Uterus (tissue), 2 donors: ENCODE measurements around the gene LACC1.

Experiments used
- POLR2A ChIP-seq, 2 donors: fragments of 450-650 bp; IDR thresholded peaks; one replicate each; pipeline ENCODE4 v1.6.1; 2016; ENCODE audit warnings: antibody characterized with exemption in 2 of 2, mild to moderate bottlenecking in 1 of 2, moderate library complexity in 1 of 2
- TF ChIP-seq, protein P1 (sequence below), 4 experiments: fragments of 200-600 bp in 2 of 4; fragments of 450-650 bp in 2 of 4; sonication (generic) in 2 of 4; IDR thresholded peaks; one replicate each; pipeline ENCODE4 v1.5.1; 2016 to 2019; ENCODE audit warnings: antibody characterized with exemption in 4 of 4, mild to moderate bottlenecking in 2 of 4, moderate library complexity in 1 of 4

DNA sequence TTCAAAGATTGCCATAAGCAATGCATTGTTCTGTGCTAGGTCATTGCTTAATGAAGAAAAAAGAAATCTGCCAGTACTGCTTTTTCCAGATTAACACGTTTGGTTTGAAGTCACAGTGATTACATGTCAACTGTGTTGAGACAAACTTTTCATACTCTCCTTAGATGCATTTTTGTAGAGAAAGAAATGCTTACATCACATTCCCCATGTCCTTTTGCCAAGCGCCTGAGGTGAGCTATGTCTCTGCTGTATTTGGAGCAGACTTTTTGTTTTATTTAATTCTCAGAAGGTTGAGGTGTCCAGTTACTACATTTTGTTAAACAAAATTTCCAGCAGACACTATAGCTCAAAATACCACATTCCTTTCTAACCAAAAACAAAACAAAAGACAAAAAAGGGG, 16.2 kb downstream of the LACC1 start:
- TF ChIP-seq, protein P1, sequence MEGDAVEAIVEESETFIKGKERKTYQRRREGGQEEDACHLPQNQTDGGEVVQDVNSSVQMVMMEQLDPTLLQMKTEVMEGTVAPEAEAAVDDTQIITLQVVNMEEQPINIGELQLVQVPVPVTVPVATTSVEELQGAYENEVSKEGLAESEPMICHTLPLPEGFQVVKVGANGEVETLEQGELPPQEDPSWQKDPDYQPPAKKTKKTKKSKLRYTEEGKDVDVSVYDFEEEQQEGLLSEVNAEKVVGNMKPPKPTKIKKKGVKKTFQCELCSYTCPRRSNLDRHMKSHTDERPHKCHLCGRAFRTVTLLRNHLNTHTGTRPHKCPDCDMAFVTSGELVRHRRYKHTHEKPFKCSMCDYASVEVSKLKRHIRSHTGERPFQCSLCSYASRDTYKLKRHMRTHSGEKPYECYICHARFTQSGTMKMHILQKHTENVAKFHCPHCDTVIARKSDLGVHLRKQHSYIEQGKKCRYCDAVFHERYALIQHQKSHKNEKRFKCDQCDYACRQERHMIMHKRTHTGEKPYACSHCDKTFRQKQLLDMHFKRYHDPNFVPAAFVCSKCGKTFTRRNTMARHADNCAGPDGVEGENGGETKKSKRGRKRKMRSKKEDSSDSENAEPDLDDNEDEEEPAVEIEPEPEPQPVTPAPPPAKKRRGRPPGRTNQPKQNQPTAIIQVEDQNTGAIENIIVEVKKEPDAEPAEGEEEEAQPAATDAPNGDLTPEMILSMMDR (IDR thresholded peaks at IDR 0.05) = no peak
- TF ChIP-seq POLR2A (IDR thresholded peaks at IDR 0.05) = no peak
